Tibial nerve (tissue), 4 donors: ENCODE results near the gene EIF3B. TPM values are rescaled to one million over a fixed set of nuclear protein-coding genes. Genes with fewer than 3 reads are reported as not detected.
A peak's percentile ranks its signal among the peaks of the same experiment; 100 is the strongest.
"Not testable (repeated sequence)": the region's sequence is repeated elsewhere in the genome, so short reads cannot be mapped to it uniquely, and the experiment has no call there.

Source experiments
- DNase-seq, 2 donors: peaks; one replicate each; pipeline ENCODE4 v3.0.0-alpha.2; 2019; ENCODE audit warnings: low spot score in 2 of 2
- H3K27ac ChIP-seq, 4 donors: fragments of 200-600 bp; sonication (generic) in 3 of 4; one replicate each; pipeline ENCODE4 v1.5.1; 2017 to 2019; ENCODE audit warnings: mild to moderate bottlenecking in 1 of 4
- H3K27me3 ChIP-seq, 2 donors: fragments of 200-600 bp; sonication (generic) in 1 of 2; one replicate each; pipeline versions ENCODE4 v1.5.1 to v1.6.0; 2017 to 2019
- H3K36me3 ChIP-seq, 3 donors: fragments of 200-600 bp; sonication (generic); one replicate each; pipeline ENCODE4 v1.5.1; 2018 to 2019
- H3K4me1 ChIP-seq, 4 donors: fragments of 200-600 bp; sonication (generic) in 3 of 4; one replicate each; pipeline ENCODE4 v1.5.1; 2017 to 2019
- H3K4me3 ChIP-seq, 4 donors: fragments of 200-600 bp; sonication (generic) in 3 of 4; one replicate each; pipeline ENCODE4 v1.5.1; 2017 to 2019; ENCODE audit warnings: mild to moderate bottlenecking in 1 of 4, moderate library complexity in 1 of 4
- H3K9me3 ChIP-seq, 4 donors: fragments of 200-600 bp; sonication (generic) in 3 of 4; one replicate each; pipeline ENCODE4 v1.5.1; 2017 to 2019
- CTCF ChIP-seq, 5 experiments: fragments of 200-600 bp in 3 of 5; fragments of 450-650 bp in 2 of 5; sonication (generic) in 3 of 5; IDR thresholded peaks; one replicate each; pipeline ENCODE4 v1.5.1; 2016 to 2019; ENCODE audit warnings: antibody characterized with exemption in 5 of 5, mild to moderate bottlenecking in 3 of 5, moderate library complexity in 2 of 5
- EP300 ChIP-seq, 2 donors: sonication (generic); formaldehyde crosslinking; IDR thresholded peaks; one replicate each; pipeline ENCODE4 v1.6.1; 2017; ENCODE audit warnings: antibody characterized with exemption in 2 of 2, mild to moderate bottlenecking in 1 of 2
- POLR2A ChIP-seq, 2 donors: fragments of 450-650 bp; IDR thresholded peaks; one replicate each; pipeline ENCODE4 v1.6.1; 2017; ENCODE audit warnings: antibody characterized with exemption in 2 of 2, mild to moderate bottlenecking in 2 of 2, moderate library complexity in 2 of 2
- WGBS, 2 donors: methylation state at CpG; one replicate each; pipeline ENCODE4 v1.1.5; 2018; 5-methylcytosine and 5-hydroxymethylcytosine counted together
- total RNA-seq, 4 donors: library from RNA; depleted of rRNA; stranded (reverse); fragments of >200 nt; gene quantifications; one replicate each; pipeline ENCODE4 v1.1.0, GENCODE V29; 2016

EIF3B gene
- total RNA-seq, result 100 to 1,000 TPM; 124 to 232 (median 147) TPM

- H3K27me3 ChIP-seq, result no peaks in the 10 kb centered on the region
- H3K4me3 ChIP-seq, result peak within 1 kb of the TSS; percentile 96 to 99 (median 96)
- peak; percentile 84 to 91 for DNase-seq
- WGBS, 2 donors, result 0% methylated on average over 23 to 27 of the region's 55 CpGs
- H3K27ac ChIP-seq, result peak within 1 kb of the TSS; percentile 98 to 100 (median 98)
- TF ChIP-seq CTCF (IDR thresholded peaks at IDR 0.05) (peak in 2 of 5 experiments; percentile 45 to 69), POLR2A (IDR thresholded peaks at IDR 0.05) (peak in 1 of 2 donors; percentile 16), EP300 (IDR thresholded peaks at IDR 0.05) (peak in 1 of 2 donors; percentile 90)
- H3K36me3 ChIP-seq, result no peaks in the 10 kb centered on the region
- H3K4me1 ChIP-seq, result peaks cover 0 to 52% (median 30%) of the 10 kb centered on the region in 4 donors
- H3K9me3 ChIP-seq, result no peaks in the 10 kb centered on the region
These were observed at the start of gene EIF3B for GRCh38 chr7:2354186-2354938. EIF3B (plus strand) TSS chr7:2354827; CDS start chr7:2354922, 95 bp downstream.

GRCh38 chr7:2305258-2305657 lies 49.4 kb upstream of the EIF3B start:
- peaks cover 0 to 13% (median 0%) of the 10 kb centered on the region in 3 donors for H3K36me3 ChIP-seq
- H3K27ac ChIP-seq, H3K4me3 ChIP-seq, H3K4me1 ChIP-seq, DNase-seq, H3K9me3 ChIP-seq, H3K27me3 ChIP-seq: not testable (repeated sequence)
- WGBS, 2 donors, result 90% methylated on average over 6 of the region's 6 CpGs

- H3K27me3 ChIP-seq, result no peaks in the 10 kb centered on the region
- DNase-seq, result no peak
- 91 to 94% methylated on average over 6 of the region's 6 CpGs for WGBS, 2 donors
These were observed 47.9 kb upstream of the EIF3B start for GRCh38 chr7:2306688-2307087.

GRCh38 chr7:2307690-2308107 lies 46.9 kb upstream of the EIF3B start:
- Histone ChIP-seq H3K27ac (no peak overlapping the region), H3K4me3 (no peak overlapping the region), H3K27me3 (no peaks in the 10 kb centered on the region), H3K36me3 (peaks cover 0 to 13% (median 0%) of the 10 kb centered on the region in 3 donors), H3K9me3 (no peaks in the 10 kb centered on the region), H3K4me1 (peaks cover 0 to 4% (median 0%) of the 10 kb centered on the region in 4 donors)
- WGBS, 2 donors, result 78 to 79% methylated on average over 7 of the region's 7 CpGs
- TF ChIP-seq POLR2A (IDR thresholded peaks at IDR 0.05), result no peak
- no peak for TF ChIP-seq EP300 (IDR thresholded peaks at IDR 0.05)
- no peak for TF ChIP-seq CTCF (IDR thresholded peaks at IDR 0.05)
- no peak for DNase-seq

More at GRCh38 chr7:2306688-2307087, 47.9 kb upstream of the EIF3B start:
- Histone ChIP-seq H3K27ac (no peak overlapping the region), H3K4me3 (no peak overlapping the region), H3K36me3 (peaks cover 0 to 13% (median 0%) of the 10 kb centered on the region in 3 donors), H3K4me1 (no peaks in the 10 kb centered on the region), H3K9me3 (no peaks in the 10 kb centered on the region)
- TF ChIP-seq EP300 (IDR thresholded peaks at IDR 0.05) (no peak), POLR2A (IDR thresholded peaks at IDR 0.05) (no peak)

GRCh38 chr7:2309889-2310331 lies 44.7 kb upstream of the EIF3B start:
- Histone ChIP-seq H3K27ac (peak overlapping the region in 1 of 4 donors; percentile 43), H3K36me3 (peaks cover 0 to 13% (median 0%) of the 10 kb centered on the region in 3 donors), H3K9me3 (no peaks in the 10 kb centered on the region), H3K27me3 (no peaks in the 10 kb centered on the region), H3K4me3 (no peak overlapping the region), H3K4me1 (peaks cover 0 to 19% (median 0%) of the 10 kb centered on the region in 4 donors)
- DNase-seq, result peak in 1 of 2 donors; percentile 16
- 70 to 71% methylated on average over 20 of the region's 20 CpGs for WGBS, 2 donors
- TF ChIP-seq CTCF (IDR thresholded peaks at IDR 0.05) (no peak), EP300 (IDR thresholded peaks at IDR 0.05) (no peak), POLR2A (IDR thresholded peaks at IDR 0.05) (no peak)

GRCh38 chr7:2312267-2312929 lies 42.2 kb upstream of the EIF3B start:
- Histone ChIP-seq H3K4me3 (no peak overlapping the region), H3K27me3 (no peaks in the 10 kb centered on the region), H3K9me3 (no peaks in the 10 kb centered on the region), H3K4me1 (peaks cover 0 to 21% (median 0%) of the 10 kb centered on the region in 4 donors), H3K36me3 (peaks cover 0 to 13% (median 0%) of the 10 kb centered on the region in 3 donors), H3K27ac (no peak overlapping the region)
- DNase-seq, result no peak
- WGBS, 2 donors, result 86 to 90% methylated on average over 17 of the region's 17 CpGs
- TF ChIP-seq POLR2A (IDR thresholded peaks at IDR 0.05) (no peak), CTCF (IDR thresholded peaks at IDR 0.05) (no peak), EP300 (IDR thresholded peaks at IDR 0.05) (no peak)
